ENCODE results near the gene ATP1A2.

GRCh38 chr1:160128636-160129035, 13.1 kb downstream of the ATP1A2 start:
- TF ChIP-seq CTCF (IDR thresholded peaks at IDR 0.05; ENCODE audit: low read depth, low read length): no peak
- no peak for TF ChIP-seq MAX (IDR thresholded peaks at IDR 0.05; ENCODE audit: low read depth, low read length)
- no peak for TF ChIP-seq POLR2A (IDR thresholded peaks at IDR 0.05; ENCODE audit: extremely low read depth, insufficient read length)
- no peak for TF ChIP-seq MYC (IDR thresholded peaks at IDR 0.05; ENCODE audit: low read depth, low read length)

All from NB4 (cell line).